HG03521 (cell line): ENCODE data around the gene SLC27A3.
A peak's percentile ranks its signal among the peaks of the same experiment; 100 is the strongest.

ENCODE experiments used
- ATAC-seq: cut with Tn5 transposase; IDR thresholded peaks from one replicate; pipeline ENCODE4 v1.9.1; 2021; ENCODE audit warnings: mild to moderate bottlenecking, moderate library complexity; ENCODE audit not compliant: unreplicated experiment

The SLC27A3 gene

GRCh38 chr1:153796786-153797659 lies 21.8 kb downstream of the SLC27A3 start:
- ATAC-seq: peak; percentile 48

GRCh38 chr1:153798468-153798780 lies 23.2 kb downstream of the SLC27A3 start:
- no peak for ATAC-seq

- no peak for ATAC-seq
Measured at GRCh38 chr1:153799016-153799415, 23.8 kb downstream of the SLC27A3 start.

GRCh38 chr1:153799566-153800465 lies 24.6 kb downstream of the SLC27A3 start:
- no peak for ATAC-seq

GRCh38 chr1:153800516-153800915 lies 25.3 kb downstream of the SLC27A3 start:
- no peak for ATAC-seq

GRCh38 chr1:153801028-153801625 lies 25.9 kb downstream of the SLC27A3 start:
- ATAC-seq: no peak

- ATAC-seq: no peak
Measured at GRCh38 chr1:153801786-153802697, 26.8 kb downstream of the SLC27A3 start.

GRCh38 chr1:153803470-153804056 lies 28.4 kb downstream of the SLC27A3 start:
- no peak for ATAC-seq

GRCh38 chr1:153804112-153804511 lies 28.9 kb downstream of the SLC27A3 start:
- ATAC-seq: no peak

- ATAC-seq: peak; percentile 89
Measured at GRCh38 chr1:153805042-153805745, 30.0 kb downstream of the SLC27A3 start.

- peak; percentile 16 for ATAC-seq
Measured at GRCh38 chr1:153805886-153806719, 30.9 kb downstream of the SLC27A3 start.

- no peak for ATAC-seq
Measured at GRCh38 chr1:153816283-153816889, 41.2 kb downstream of the SLC27A3 start.

- no peak for ATAC-seq
Measured at GRCh38 chr1:153818876-153819275, 43.7 kb downstream of the SLC27A3 start.

- ATAC-seq: no peak
Measured at GRCh38 chr1:153827168-153827964, 52.2 kb downstream of the SLC27A3 start.
